DND-41 (cell line): ENCODE results near the gene PTMS.
A peak's percentile ranks its signal among the peaks of the same experiment; 100 is the strongest.

Source experiments
- ATAC-seq: fragments of 200-7000 bp; cut with Tn5 transposase; 3 replicates; pipeline ENCODE4 v1.9.1; 2021; ENCODE audit warnings: low read depth; ENCODE audit not compliant: insufficient read depth
- DNase-seq: peaks from one replicate; pipeline ENCODE4 v3.0.0-alpha.2; 2020
- H2AFZ ChIP-seq: 2 replicates; pipeline ENCODE4 v1.6.0; 2012; ENCODE audit warnings: low read depth, low read length
- H3K27ac ChIP-seq: 2 replicates; pipeline ENCODE4 v1.5.1; 2012; ENCODE audit warnings: low read length, inconsistent platforms
- H3K27me3 ChIP-seq: fragments of 200-600 bp; sonication (generic); 2 replicates; pipeline ENCODE4 v1.6.0; 2012; ENCODE audit warnings: low read length, mild to moderate bottlenecking, inconsistent platforms; ENCODE audit not compliant: insufficient read depth, poor library complexity
- H3K36me3 ChIP-seq: 2 replicates; pipeline ENCODE4 v1.5.1; 2012; ENCODE audit warnings: low read length, inconsistent platforms; ENCODE audit not compliant: insufficient read depth
- H3K4me1 ChIP-seq: 2 replicates; pipeline ENCODE4 v1.5.1; 2012; ENCODE audit warnings: mild to moderate bottlenecking, low read length; ENCODE audit not compliant: insufficient read depth
- H3K4me2 ChIP-seq: 2 replicates; pipeline ENCODE4 v1.6.0; 2012; ENCODE audit warnings: mild to moderate bottlenecking, moderate library complexity, low read length, inconsistent platforms; ENCODE audit not compliant: insufficient read depth
- H3K4me3 ChIP-seq, 2 experiments: fragments of 200-600 bp in 1 of 2; shearing (Covaris generic) in 1 of 2; 2 replicates each; pipeline ENCODE4 v1.5.1; 2012 to 2016; ENCODE audit warnings: inconsistent platforms in 2 of 2, low read length in 2 of 2, mild to moderate bottlenecking in 2 of 2, low read depth in 1 of 2, moderate library complexity in 1 of 2
- H3K79me2 ChIP-seq: 2 replicates; pipeline ENCODE4 v1.6.0; 2012; ENCODE audit warnings: low read length, inconsistent platforms; ENCODE audit not compliant: insufficient read depth
- H3K9ac ChIP-seq: 2 replicates; pipeline ENCODE4 v1.6.0; 2012; ENCODE audit warnings: low read depth, mild to moderate bottlenecking, inconsistent platforms, low read length, moderate library complexity
- H3K9me3 ChIP-seq: 2 replicates; pipeline ENCODE4 v1.5.1; 2012; ENCODE audit warnings: low read length, moderate library complexity, mild to moderate bottlenecking, inconsistent platforms; ENCODE audit not compliant: insufficient read depth, severe bottlenecking
- H4K20me1 ChIP-seq: 2 replicates; pipeline ENCODE4 v1.6.0; 2012; ENCODE audit warnings: low read length; ENCODE audit not compliant: insufficient read depth
- CTCF ChIP-seq: IDR thresholded peaks from 2 replicates; pipeline ENCODE4 v1.5.1; 2012; ENCODE audit warnings: borderline replicate concordance, low read length, moderate library complexity, mild to moderate bottlenecking; ENCODE audit not compliant: poor library complexity, severe bottlenecking; ENCODE audit errors: extremely low read depth
- EZH2 ChIP-seq: IDR thresholded peaks from 3 replicates; pipeline ENCODE4 v1.6.1; 2012; ENCODE audit warnings: borderline replicate concordance, low read depth, mild to moderate bottlenecking, moderate library complexity, low read length, inconsistent platforms; ENCODE audit not compliant: severe bottlenecking

PTMS gene

GRCh38 chr12:6723607-6724408 is 42.4 kb upstream of the PTMS start, which contains the start of gene COPS7A:
Gene COPS7A, plus strand, starts transcription at chr12:6724046. Its CDS starts 611 bp downstream, at chr12:6724657.
- H3K4me1 ChIP-seq, result peaks cover 29% of the 10 kb centered on the region
- no peaks in the 10 kb centered on the region for H3K27me3 ChIP-seq
- peaks cover 14% of the 10 kb centered on the region for H3K36me3 ChIP-seq
- peak within 1 kb of the TSS; percentile 90 for H3K4me2 ChIP-seq
- no peaks in the 10 kb centered on the region for H4K20me1 ChIP-seq
- H2AFZ ChIP-seq, result peak within 1 kb of the TSS; percentile 85
- DNase-seq (peak; percentile 98), ATAC-seq (peak; percentile 94)
- H3K4me3 ChIP-seq, result peak within 1 kb of the TSS; percentile 30 to 69; a peak in 3 of 4 replicates
- no peaks in the 10 kb centered on the region for H3K9me3 ChIP-seq
- H3K9ac ChIP-seq, result peak within 1 kb of the TSS; percentile 62
- peaks cover 14% of the 10 kb centered on the region for H3K79me2 ChIP-seq
- TF ChIP-seq CTCF (no peak), EZH2 (no peak)
- peak within 1 kb of the TSS; percentile 77 for H3K27ac ChIP-seq

- H4K20me1 ChIP-seq, result no peaks in the 10 kb centered on the region
- peaks cover 14% of the 10 kb centered on the region for H3K79me2 ChIP-seq
- H3K27me3 ChIP-seq, result no peaks in the 10 kb centered on the region
- peak; percentile 25 for ATAC-seq
- peaks cover 20% of the 10 kb centered on the region for H3K36me3 ChIP-seq
- peak overlapping the region; percentile 85 for H2AFZ ChIP-seq
- H3K4me1 ChIP-seq, result peaks cover 29% of the 10 kb centered on the region
- DNase-seq, result peak; percentile 48
- no peak for TF ChIP-seq EZH2
- TF ChIP-seq CTCF, result no peak
- peak overlapping the region; percentile 77 for H3K27ac ChIP-seq
- peak overlapping the region; percentile 30 to 69; a peak in 3 of 4 replicates for H3K4me3 ChIP-seq
- peak overlapping the region; percentile 90 for H3K4me2 ChIP-seq
- no peaks in the 10 kb centered on the region for H3K9me3 ChIP-seq
- H3K9ac ChIP-seq, result peak overlapping the region; percentile 62
These were observed 41.8 kb upstream of the PTMS start for GRCh38 chr12:6724409-6724797.

- Histone ChIP-seq H4K20me1 (no peaks in the 10 kb centered on the region), H3K79me2 (peaks cover 14% of the 10 kb centered on the region), H2AFZ (no peak overlapping the region), H3K4me1 (peaks cover 29% of the 10 kb centered on the region), H3K36me3 (peaks cover 29% of the 10 kb centered on the region), H3K9me3 (no peaks in the 10 kb centered on the region), H3K4me3 (peak overlapping the region in 1 of 2 experiments; percentile 69; a peak in 2 of 4 replicates), H3K27me3 (no peaks in the 10 kb centered on the region), H3K9ac (peak overlapping the region; percentile 62; the same call in 1 of the 2 replicates), H3K27ac (no peak overlapping the region), H3K4me2 (peak overlapping the region; percentile 90)
- TF ChIP-seq CTCF, result no peak
- no peak for TF ChIP-seq EZH2
- DNase-seq, result no peak
- ATAC-seq, result no peak
These were observed 40.8 kb upstream of the PTMS start for GRCh38 chr12:6725350-6725749.
